Neural progenitor cell (in vitro differentiated cells): ENCODE measurements around the gene ANKRD34A.

Source experiments
- CTCF ChIP-seq: fragments of 200-600 bp; sonication (generic); IDR thresholded peaks from 2 replicates; pipeline ENCODE4 v1.5.1; 2017; ENCODE audit warnings: antibody characterized with exemption, mild to moderate bottlenecking
- EZH2 ChIP-seq: fragments of 200-600 bp; sonication (generic); IDR thresholded peaks from 2 replicates; pipeline ENCODE4 v1.6.1; 2017; ENCODE audit warnings: antibody characterized with exemption, mild to moderate bottlenecking, moderate library complexity
- EZH2phosphoT487 ChIP-seq: fragments of 200-600 bp; sonication (generic); IDR thresholded peaks from 2 replicates; pipeline ENCODE4 v1.6.1; 2017; ENCODE audit warnings: antibody characterized with exemption

GRCh38 chr1:145992958-145993617 is 28.7 kb upstream of the ANKRD34A start:
- no peak for TF ChIP-seq CTCF
- TF ChIP-seq EZH2: no peak
- TF ChIP-seq EZH2phosphoT487: no peak
